Psoas muscle (tissue), 8 donors: ENCODE data around the gene PRICKLE3. TPM values are rescaled to one million over a fixed set of nuclear protein-coding genes. Genes with fewer than 3 reads are reported as not detected.

Source experiments
- ATAC-seq, 4 donors: fragments of 200-7000 bp; cut with Tn5 transposase; one replicate each; pipeline ENCODE4 v1.9.1; 2020; ENCODE audit warnings: moderate library complexity in 3 of 4, mild to moderate bottlenecking in 2 of 4
- DNase-seq, 2 donors: peaks; one replicate each; pipeline ENCODE4 v3.0.0-alpha.2; 2020
- H3K27ac ChIP-seq: fragments of 200-600 bp; one replicate; pipeline ENCODE4 v1.8.0; 2022
- H3K27me3 ChIP-seq, 3 donors: fragments of 200-600 bp in 1 of 3; one replicate each; pipeline versions ENCODE4 v1.6.1 to v1.8.0; 2013 to 2022; ENCODE audit warnings: low read length in 2 of 3, mild to moderate bottlenecking in 2 of 3, moderate library complexity in 1 of 3; ENCODE audit not compliant: insufficient read depth in 3 of 3
- H3K36me3 ChIP-seq, 2 donors: fragments of 200-600 bp in 1 of 2; one replicate each; pipeline versions ENCODE4 v1.6.1 to v1.8.0; 2013 to 2022; ENCODE audit warnings: low read depth in 1 of 2, mild to moderate bottlenecking in 1 of 2, moderate library complexity in 1 of 2; ENCODE audit not compliant: insufficient read depth in 1 of 2
- H3K4me1 ChIP-seq: fragments of 200-600 bp; one replicate; pipeline ENCODE4 v1.8.0; 2022
- H3K4me3 ChIP-seq: fragments of 200-600 bp; one replicate; pipeline ENCODE4 v1.8.0; 2022; ENCODE audit warnings: mild to moderate bottlenecking
- H3K9me3 ChIP-seq: fragments of 200-600 bp; one replicate; pipeline ENCODE4 v1.8.0; 2022
- CTCF ChIP-seq: fragments of 200-600 bp; IDR thresholded peaks from one replicate; pipeline ENCODE4 v1.8.0; 2022; ENCODE audit warnings: antibody characterized with exemption
- WGBS, 3 donors: extraction: QIAGEN DNeasy Blood & Tissue Kit; methylation state at CpG; one replicate each; pipeline versions ENCODE4 v1.1.6 to v1.1.7; 2013; 5-methylcytosine and 5-hydroxymethylcytosine counted together
- intact Hi-C, 2 donors: fragments of 100-400 bp; cut with DNase I; formaldehyde crosslinking; loops; one replicate each; pipeline versions ENCODE4 v1.11.0 to v1.14.2; 2022
- polyA plus RNA-seq, 3 donors: library from polyadenylated mRNA; stranded (reverse); fragments of 200-250 nt; gene quantifications; one replicate each; pipeline ENCODE4 v1.2.3, GENCODE V29; 2013
- total RNA-seq, 4 donors: library from RNA; stranded (reverse); fragmentation: NEBNext Ultra II Directional in 2 of 4; extraction: Animal tissue kit (Norgen Biotek cat#: 25700) in 2 of 4; gene quantifications; one replicate each; pipeline versions ENCODE4 v1.2.1 to v1.2.4, GENCODE V29; 2021 to 2023
- donor health status: healthy with polysubstance abuse.
- donor health status: DM: no; HTN: no; CAD: no; lungs with moderate emphysema.
- donor health status: Bipolar disorder and iron deficiency.
- donor health status: healthy.
- donor health status: DM: yes; HTN: yes; CAD: no.
- donor health status: DM: no; HTN: no; CAD: no.
- donor health status: DM: no; HTN: no; CAD: no.
- donor health status: DM: yes; HTN: yes; CAD: no.

Gene PRICKLE3
- total and polyA plus RNA-seq, 7 donors: 7.5 to 23.6 (median 17.5) TPM

GRCh38 chrX:49226946-49227345 is 40.8 kb upstream of the PRICKLE3 start:
- WGBS, 3 donors: 86 to 92% (median 89%) methylated on average over 4 to 9 of the region's 9 CpGs
- intact Hi-C loops: no loop called here
- DNase-seq: no peak
- Histone ChIP-seq H3K4me3 (no peak overlapping the region), H3K4me1 (no peaks in the 10 kb centered on the region), H3K36me3 (no peaks in the 10 kb centered on the region), H3K27ac (no peak overlapping the region), H3K27me3 (peaks cover 0 to 17% (median 3%) of the 10 kb centered on the region in 3 donors), H3K9me3 (no peaks in the 10 kb centered on the region)
- no peak for TF ChIP-seq CTCF
- no peak for ATAC-seq

- Histone ChIP-seq H3K4me3 (no peak overlapping the region), H3K9me3 (no peaks in the 10 kb centered on the region), H3K4me1 (no peaks in the 10 kb centered on the region), H3K27me3 (peaks cover 0 to 17% (median 3%) of the 10 kb centered on the region in 3 donors), H3K36me3 (no peaks in the 10 kb centered on the region), H3K27ac (no peak overlapping the region)
- DNase-seq: no peak
- intact Hi-C loops: no loop called here
- WGBS, 3 donors: 68 to 73% (median 70%) methylated on average over 8 to 14 of the region's 14 CpGs
- TF ChIP-seq CTCF: no peak
- no peak for ATAC-seq
These were observed 39.7 kb upstream of the PRICKLE3 start for GRCh38 chrX:49225858-49226257.

DNA sequence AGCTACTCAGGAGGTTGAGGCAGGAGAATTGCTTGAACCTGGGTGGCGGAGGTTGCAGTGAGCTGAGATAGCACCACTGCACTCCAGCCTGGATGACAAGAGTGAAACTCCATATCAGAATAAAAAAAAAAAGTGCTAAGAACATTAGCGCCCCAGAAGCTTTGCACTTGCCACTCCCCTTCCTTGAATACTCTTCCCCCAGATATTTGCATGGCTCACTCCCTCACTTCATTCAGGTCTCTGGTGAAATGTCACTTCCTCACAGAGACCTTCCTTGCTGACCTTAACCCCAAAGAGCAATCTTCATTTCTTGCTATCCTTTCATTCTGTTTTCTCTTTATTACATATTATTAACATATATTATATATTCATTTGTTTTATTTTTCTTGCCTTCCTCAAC is 35.7 kb upstream of the PRICKLE3 start:
- Histone ChIP-seq H3K4me3 (no peak overlapping the region), H3K4me1 (no peaks in the 10 kb centered on the region), H3K27me3 (peaks cover 0 to 13% (median 3%) of the 10 kb centered on the region in 3 donors), H3K27ac (no peak overlapping the region), H3K9me3 (no peaks in the 10 kb centered on the region), H3K36me3 (no peaks in the 10 kb centered on the region)
- no peak for ATAC-seq
- 73 to 78% (median 77%) methylated on average over 2 of the region's 2 CpGs for WGBS, 3 donors
- TF ChIP-seq CTCF: no peak
- intact Hi-C loops: no loop called here
- DNase-seq: no peak

DNA sequence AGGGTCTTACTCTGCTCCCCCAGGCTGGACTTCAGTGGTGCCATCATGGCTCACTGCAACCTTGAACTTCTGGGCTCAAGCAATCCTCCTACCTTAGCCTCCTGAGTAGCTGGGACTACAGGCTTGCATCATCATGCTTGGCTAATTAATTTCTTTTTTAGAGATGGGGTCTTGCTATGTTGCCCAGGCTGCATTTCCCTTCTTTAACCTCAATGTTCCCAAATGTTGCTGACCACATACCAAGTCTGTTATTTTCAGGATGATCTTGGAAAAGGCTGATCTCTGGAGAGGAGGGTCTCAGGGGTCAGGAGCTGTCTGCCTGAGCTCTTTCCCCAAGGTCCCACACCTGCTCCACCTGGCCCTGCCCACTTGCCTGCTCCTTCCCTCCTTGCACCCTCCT is 33.9 kb upstream of the PRICKLE3 start:
- DNase-seq (no peak), ATAC-seq (no peak)
- intact Hi-C loops: no loop called here
- Histone ChIP-seq H3K27ac (no peak overlapping the region), H3K4me1 (no peaks in the 10 kb centered on the region), H3K9me3 (no peaks in the 10 kb centered on the region), H3K4me3 (no peak overlapping the region), H3K36me3 (no peaks in the 10 kb centered on the region), H3K27me3 (peaks cover 0 to 13% (median 0%) of the 10 kb centered on the region in 3 donors)
- TF ChIP-seq CTCF: no peak

GRCh38 chrX:49214996-49215526 is 28.9 kb upstream of the PRICKLE3 start:
- H3K9me3 ChIP-seq: no peaks in the 10 kb centered on the region
- no peak overlapping the region for H3K27ac ChIP-seq
- peaks cover 0 to 17% (median 0%) of the 10 kb centered on the region in 3 donors for H3K27me3 ChIP-seq
- DNase-seq (no peak), ATAC-seq (no peak)
- 77 to 87% (median 83%) methylated on average over 14 of the region's 14 CpGs for WGBS, 3 donors
- H3K36me3 ChIP-seq: no peaks in the 10 kb centered on the region
- intact Hi-C loops: no loop called here
- no peak overlapping the region for H3K4me3 ChIP-seq
- TF ChIP-seq CTCF: no peak
- no peaks in the 10 kb centered on the region for H3K4me1 ChIP-seq
